K562 (cell line): Measurements from ENCODE around the gene KCNA10.

Experiments
- COPS2 ChIP-seq: fragments of 450-650 bp; conservative IDR thresholded peaks from 2 replicates; pipeline ENCODE4 v1.6.1; 2016; ENCODE audit warnings: mild to moderate bottlenecking, moderate library complexity
- CTCFL ChIP-seq: IDR thresholded peaks from 2 replicates; pipeline ENCODE4 v1.6.1; 2011; ENCODE audit warnings: borderline replicate concordance, low read depth, mild to moderate bottlenecking, moderate library complexity, low read length; ENCODE audit not compliant: insufficient read depth, poor library complexity, severe bottlenecking
- FOXP1 ChIP-seq: sonication (generic); formaldehyde crosslinking; IDR thresholded peaks from 2 replicates; pipeline ENCODE4 v1.8.0; 2022; ENCODE audit warnings: mild to moderate bottlenecking, missing genetic modification reagents
- GATAD2B ChIP-seq: fragments of 450-650 bp; IDR thresholded peaks from 2 replicates; pipeline ENCODE4 v1.6.1; 2017; ENCODE audit warnings: mild to moderate bottlenecking, borderline replicate concordance
- KLF6 ChIP-seq: fragments of 250-450 bp; sonication (Bioruptor Pico); IDR thresholded peaks from 2 replicates; pipeline ENCODE4 v1.4.0; 2020; ENCODE audit warnings: mild to moderate bottlenecking, moderate library complexity, borderline replicate concordance
- POLR2A ChIP-seq: fragments of 450-650 bp; conservative IDR thresholded peaks from 2 replicates; pipeline ENCODE4 v1.6.1; 2016
- POLR2AphosphoS5 ChIP-seq: IDR thresholded peaks from 2 replicates; pipeline ENCODE4 v1.6.1; 2011; ENCODE audit warnings: mild to moderate bottlenecking, low read depth, low read length, moderate library complexity; ENCODE audit not compliant: control insufficient read depth, insufficient read depth
- SMC3 ChIP-seq: conservative IDR thresholded peaks from 2 replicates; pipeline ENCODE4 v1.6.1; 2011; ENCODE audit warnings: low read depth, low read length, improper control_type of control experiment; ENCODE audit not compliant: insufficient read depth
- SREBF2 ChIP-seq: sonication (generic); formaldehyde crosslinking; IDR thresholded peaks from 2 replicates; pipeline ENCODE4 v1.4.0; 2020; ENCODE audit warnings: mild to moderate bottlenecking, missing genetic modification reagents
- ZBTB1 ChIP-seq: sonication (generic); formaldehyde crosslinking; IDR thresholded peaks from 2 replicates; pipeline ENCODE4 v1.8.1; 2023; ENCODE audit warnings: missing genetic modification reagents, low read depth, mild to moderate bottlenecking, borderline replicate concordance
- ZNF124 ChIP-seq: sonication (generic); formaldehyde crosslinking; IDR thresholded peaks from 2 replicates; pipeline ENCODE4 v1.8.1; 2022; ENCODE audit warnings: missing genetic modification reagents
- ZNF699 ChIP-seq: fragments of 250-450 bp; sonication (Bioruptor Pico); IDR thresholded peaks from 2 replicates; pipeline ENCODE4 v1.8.0; 2021; ENCODE audit warnings: mild to moderate bottlenecking, moderate library complexity; ENCODE audit not compliant: insufficient replicate concordance

GRCh38 chr1:110502402-110503151, 16.4 kb downstream of the KCNA10 start:
- TF ChIP-seq SREBF2 (CRISPR knock-in tag) (no peak), KLF6 (CRISPR knock-in tag) (no peak), ZNF124 (CRISPR knock-in tag) (no peak), ZBTB1 (CRISPR knock-in tag) (no peak), COPS2 (no peak), POLR2A (no peak), POLR2AphosphoS5 (no peak), GATAD2B (no peak), ZNF699 (CRISPR knock-in tag) (no peak), FOXP1 (CRISPR knock-in tag) (no peak), SMC3 (no peak), CTCFL (no peak)
